G401.6 (cell line): ENCODE data around the gene TMPRSS13.
"Not testable (repeated sequence)": the region's sequence is repeated elsewhere in the genome, so short reads cannot be mapped to it uniquely, and the experiment has no call there.

Experiments used
- FAIRE-seq: peaks from 2 replicates; lab custom pipeline; 2012; peaks lifted over from hg19 to GRCh38; lab: Jason Lieb, UNC

Gene TMPRSS13

DNA sequence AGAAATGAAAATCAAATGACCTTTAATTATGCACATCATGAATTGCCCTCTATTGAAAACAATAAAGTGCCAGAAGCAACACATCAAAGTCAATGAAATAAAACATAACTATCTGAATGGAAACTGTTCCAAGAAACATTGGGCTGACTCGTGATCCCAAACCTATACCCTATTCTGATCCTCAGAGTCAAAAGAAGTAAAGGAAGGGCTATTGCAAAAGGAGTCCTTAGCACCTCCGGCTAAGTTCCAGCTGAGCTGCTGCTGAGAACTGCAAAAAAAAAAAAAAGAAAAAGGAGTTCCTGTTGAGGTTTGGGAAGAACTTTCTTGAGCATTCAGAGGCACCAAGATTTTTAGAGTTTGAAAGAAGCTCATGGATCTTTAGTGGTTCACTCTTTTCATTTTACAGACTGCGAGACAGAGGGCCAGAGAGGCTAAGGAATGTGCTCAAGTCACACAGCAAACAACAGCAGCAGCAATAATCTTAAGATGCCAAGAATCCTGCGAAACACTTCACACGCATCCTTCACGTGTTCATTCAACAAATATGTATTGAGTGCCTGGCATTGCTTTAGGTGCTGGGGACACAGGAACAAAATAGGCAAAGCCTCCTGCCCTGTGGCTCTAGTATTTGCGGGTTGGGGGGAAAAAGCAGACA is 841 bp upstream of the TMPRSS13 start:
- FAIRE-seq = no peak

DNA sequence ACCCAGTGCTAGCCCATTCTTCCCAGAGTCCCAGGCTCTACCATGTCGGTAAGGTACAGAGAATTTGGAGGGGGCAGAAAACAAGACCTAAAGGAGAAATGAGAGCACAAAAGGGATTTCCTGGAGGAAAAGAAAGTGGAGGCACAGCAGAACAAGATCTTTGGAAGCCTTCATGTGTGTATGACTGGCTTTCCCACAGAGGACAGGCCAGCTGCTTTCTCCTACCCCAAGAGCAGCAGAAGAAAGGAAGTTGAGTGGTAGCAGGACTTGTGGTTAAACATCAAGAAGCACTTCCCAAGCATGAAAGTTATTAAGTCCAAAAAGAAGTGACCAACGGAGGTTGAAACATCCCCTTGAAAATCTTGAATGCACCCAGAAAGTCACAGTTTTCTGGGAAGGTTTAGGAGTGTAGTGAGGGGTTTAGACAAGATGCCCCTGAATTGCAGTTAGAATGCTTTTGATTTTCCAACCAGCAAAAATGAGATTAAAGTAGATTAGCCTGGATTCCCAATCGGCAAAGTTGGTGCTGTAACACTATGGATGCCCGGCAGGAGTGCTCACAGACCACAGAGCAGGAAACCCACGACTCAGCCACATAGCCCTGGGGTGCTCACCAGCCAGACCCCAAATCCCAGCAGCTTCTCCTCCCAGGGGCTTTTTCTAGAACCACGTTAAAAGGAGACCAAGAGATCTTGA is 608 bp downstream of the TMPRSS13 start:
- no peak for FAIRE-seq

GRCh38 chr11:117927926-117928325 is 1.3 kb downstream of the TMPRSS13 start:
- FAIRE-seq = no peak

DNA sequence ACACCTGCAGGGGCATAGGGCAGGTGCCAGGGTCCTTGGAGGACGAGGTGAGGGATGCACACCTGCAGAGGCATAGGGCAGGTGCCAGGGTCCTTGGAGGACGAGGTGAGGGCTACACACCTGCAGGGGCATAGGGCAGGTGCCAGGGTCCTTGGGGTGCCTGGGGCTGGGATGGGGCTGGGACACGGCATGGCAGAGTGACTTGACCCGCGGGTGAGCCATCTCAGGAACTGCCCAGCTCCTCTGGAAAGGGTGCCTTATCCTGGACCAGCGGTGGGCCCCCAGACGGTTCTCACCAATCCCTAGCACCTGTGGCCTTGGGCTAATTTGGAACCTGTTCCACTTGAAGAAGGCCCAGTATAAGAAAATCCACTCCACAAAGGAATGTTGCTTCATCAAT is 3.0 kb downstream of the TMPRSS13 start:
- not testable (repeated sequence) for FAIRE-seq

DNA sequence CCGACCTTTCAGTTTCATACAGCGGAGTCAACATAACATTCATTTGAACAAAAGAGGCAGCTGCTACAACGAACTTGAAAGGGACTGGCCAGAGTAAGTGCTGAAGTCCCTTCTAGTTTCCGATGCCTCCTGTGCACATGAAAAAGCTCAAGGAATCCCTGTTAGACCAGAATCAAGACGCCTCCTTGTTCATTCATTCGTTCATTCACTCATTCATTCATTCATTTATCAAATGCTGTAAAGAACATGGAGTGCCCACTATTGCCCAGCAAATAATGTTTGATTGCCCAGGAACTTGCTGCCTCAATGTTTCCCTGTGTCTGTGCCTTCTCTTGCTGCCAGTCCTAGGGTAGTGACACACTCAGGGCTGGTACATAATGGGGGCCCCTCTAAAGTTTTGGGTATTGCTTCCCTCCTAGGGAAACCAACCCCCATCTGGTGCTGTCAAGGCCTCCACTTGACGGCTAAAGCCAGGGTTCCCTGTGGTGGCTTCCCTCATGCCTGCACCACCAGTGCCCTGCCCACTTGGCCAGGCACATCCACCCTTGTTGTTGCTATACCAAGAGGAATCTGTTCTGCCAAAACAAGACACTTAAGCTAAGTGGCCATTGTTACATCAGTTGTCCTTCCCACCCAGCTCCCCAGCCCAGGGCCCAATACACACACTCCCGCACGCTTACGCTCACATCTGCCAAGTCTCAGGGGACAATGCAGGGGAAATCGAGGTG is 3.8 kb downstream of the TMPRSS13 start:
- no peak for FAIRE-seq

GRCh38 chr11:117924631-117925170 is 4.5 kb downstream of the TMPRSS13 start:
- FAIRE-seq = no peak

DNA sequence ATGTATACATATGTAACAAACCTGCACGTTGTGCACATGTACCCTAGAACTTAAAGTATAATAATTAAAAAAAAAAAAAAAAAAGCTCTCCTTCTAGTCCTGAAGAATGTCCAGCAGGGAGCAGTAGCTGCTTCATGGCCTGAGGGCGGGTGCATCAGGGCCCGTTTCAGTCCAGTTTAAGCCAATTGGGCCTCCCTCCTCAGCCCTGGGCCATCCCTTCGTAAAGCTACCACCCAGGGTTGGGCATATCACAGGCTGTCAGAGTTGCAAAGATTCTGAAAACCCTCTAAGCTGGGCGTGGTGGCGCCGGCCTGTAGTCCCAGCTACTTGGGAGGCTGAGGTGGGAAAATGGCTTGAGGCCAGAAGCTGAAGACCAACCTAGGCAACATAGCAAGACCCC is 5.4 kb downstream of the TMPRSS13 start:
- FAIRE-seq = no peak

DNA sequence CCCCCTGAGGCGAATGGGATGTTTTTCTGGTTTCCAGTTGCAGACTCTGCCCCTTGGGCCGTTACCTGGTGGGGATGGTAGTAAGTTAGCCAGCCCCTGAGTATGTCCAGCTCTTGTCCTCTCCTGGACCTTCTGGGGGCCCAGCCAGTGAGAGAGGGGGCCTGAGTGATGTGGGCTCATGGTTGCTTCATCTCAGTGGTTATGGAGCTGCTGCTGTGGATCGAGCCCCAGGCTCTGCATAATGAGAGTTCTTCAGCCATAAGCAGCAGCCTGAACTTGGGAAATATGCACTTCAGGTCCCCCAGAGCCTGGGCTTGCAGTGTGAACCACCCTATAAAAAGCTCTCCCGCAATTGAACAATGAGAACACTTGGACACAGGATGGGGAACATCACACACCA is 5.9 kb downstream of the TMPRSS13 start:
- no peak for FAIRE-seq

GRCh38 chr11:117921893-117922292 is 7.3 kb downstream of the TMPRSS13 start:
- no peak for FAIRE-seq

DNA sequence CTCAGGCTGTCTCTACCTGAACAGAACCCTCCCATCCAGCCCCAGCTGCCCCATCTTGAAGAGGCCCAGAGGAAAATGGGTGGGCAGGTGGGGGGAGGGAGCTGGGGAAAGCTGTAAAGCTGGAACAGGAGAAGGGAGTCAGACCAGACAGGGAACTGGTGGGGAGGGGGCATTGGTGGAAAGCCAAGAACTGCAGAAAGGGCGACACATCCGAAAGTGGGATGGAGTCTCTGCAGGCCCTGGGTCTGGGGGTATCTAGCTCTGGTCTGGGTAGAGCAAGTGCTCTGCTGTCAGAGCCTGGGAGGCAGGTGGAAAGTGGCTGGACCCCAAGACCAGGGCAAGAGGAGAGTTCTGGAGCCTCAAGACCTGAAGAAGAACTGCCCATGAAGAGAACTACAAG is 7.7 kb downstream of the TMPRSS13 start:
- no peak for FAIRE-seq

DNA sequence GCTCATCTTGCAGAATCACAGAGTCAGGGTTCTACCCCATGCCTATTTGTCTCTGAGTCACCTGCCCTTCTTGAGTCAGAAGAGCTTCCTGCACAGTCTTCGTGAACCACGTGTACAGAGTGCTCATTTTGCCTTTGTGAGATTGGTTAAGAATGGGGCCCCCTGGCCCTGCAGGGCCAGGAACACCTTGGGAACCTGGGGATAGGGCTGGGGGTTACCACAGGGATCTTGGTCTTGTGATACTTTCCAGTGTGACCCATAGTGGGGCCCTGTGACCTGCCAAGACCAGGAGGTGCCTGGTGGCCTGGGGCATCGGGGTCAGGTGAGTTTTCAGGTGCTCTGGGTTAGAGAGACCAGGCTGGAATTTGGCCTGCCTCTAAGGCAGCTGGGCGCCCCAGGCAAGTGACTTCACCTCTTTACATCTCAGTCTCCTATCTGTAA is 9.4 kb downstream of the TMPRSS13 start:
- FAIRE-seq = no peak

DNA sequence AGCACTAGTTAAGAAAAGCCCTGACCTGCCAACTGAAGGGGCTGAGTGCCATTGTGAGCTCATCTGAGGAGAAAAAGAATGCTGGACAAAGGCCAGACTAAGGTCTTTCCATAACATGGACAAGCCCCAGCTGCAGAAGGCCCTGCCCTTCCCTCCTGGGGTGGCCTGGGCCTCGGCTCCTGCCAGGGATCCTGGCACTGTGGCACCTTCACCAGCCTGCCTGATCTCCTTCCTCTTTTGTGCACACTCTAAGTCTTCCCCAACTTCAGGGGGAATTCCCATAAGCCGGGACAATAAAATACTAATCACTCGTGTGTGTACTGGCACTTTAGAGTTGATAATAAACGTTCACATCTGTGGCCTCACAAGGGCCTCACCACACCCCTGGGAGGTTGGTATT is 9.9 kb downstream of the TMPRSS13 start:
- FAIRE-seq = no peak

DNA sequence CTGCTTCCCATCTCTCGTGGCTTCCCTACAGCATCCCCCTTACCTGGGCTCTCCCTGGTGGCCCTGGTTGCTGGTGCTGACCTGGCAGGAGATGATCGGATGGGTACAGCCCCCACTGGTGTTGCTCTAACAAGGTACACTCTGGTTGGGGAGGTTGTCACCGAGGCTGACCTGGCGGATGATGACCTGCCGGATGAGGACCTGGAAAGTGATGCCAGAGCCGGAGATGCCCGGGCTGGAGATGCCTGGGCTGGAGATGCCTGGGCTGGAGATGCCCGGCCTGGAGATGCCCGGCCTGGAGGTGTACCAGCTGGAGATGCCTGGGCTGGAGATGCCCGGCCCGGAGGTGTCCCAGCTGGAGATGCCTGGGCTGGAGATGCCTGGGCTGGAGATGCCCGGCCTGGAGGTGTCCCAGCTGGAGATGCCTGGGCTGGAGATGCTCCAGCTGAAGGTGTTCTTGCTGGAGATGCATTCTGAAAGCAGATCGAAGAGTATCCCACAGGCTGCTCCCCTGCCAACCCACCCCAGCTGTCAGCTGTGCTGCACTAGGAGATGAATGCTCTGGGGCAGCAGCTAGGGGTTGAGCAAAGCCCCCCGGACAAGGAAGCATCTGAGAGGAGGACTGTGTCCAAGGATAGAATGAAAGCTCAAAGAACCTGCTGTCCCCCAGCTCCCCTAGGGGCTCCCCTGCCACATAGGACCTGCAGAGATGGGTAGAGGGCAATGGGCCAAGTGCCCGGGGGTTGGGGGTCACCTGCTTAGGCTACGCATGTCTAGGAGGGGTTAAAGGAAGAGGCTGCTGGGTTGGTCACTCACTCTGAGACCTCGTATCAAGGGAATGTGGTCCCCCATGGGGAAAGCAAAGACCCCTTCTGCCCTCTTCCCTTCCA is 10.6 kb downstream of the TMPRSS13 start:
- no peak for FAIRE-seq

DNA sequence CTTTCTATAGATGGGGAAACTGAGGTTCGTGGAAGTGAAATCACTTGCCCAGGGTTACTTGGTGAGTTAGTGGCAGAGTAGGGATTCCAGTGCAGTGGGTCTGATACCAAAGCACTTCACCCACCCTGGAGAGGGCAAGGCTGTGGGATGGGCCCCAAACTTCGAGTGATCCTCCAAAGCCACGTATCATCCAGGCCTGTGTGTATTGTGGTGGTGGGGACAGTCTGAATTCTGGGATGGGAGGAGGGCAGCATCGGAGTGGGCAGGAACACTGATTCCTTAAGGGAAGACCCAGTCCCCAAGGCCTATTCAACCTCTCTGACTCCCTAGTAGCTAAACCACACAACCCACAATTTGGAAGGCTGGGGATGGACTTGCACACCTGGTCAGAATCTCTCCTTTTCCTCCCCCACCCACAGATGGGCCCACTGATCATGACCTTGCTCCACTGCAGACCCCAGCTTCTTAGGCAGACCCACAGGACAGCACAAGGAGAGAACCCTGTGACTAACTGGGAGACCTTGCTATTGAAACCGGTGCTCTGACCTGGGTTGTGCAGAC is 11.5 kb downstream of the TMPRSS13 start:
- FAIRE-seq = no peak

- no peak for FAIRE-seq
Observed at GRCh38 chr11:117916956-117917355, 12.2 kb downstream of the TMPRSS13 start.

DNA sequence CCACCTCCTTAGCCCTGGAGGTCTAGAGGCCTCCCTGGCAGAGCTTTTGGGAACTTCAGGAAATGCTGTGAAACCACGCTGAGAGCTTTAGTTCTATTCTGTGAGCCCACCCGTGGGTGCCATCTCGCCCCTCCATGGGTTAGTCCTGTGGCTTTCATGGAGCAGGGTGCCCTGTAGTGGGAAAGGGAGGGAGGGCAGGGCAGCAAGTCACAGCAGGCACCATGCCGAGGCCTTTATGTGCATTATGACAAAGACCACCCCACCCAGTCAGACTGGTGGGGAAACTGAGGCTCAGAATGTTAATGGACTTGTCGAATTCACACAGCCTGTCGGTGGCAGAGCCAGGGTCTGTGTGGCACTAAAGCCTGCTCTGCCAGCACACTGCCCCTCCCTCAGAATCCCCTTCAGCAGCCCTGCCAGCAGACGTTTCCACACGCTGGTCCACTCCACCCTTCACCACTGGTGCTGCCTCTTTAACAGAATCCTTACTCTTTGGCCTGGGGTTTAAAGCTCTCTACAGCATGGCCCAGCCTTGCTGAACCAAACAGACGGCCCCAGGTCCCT is 13.4 kb downstream of the TMPRSS13 start:
- FAIRE-seq = no peak

- no peak for FAIRE-seq
Observed at GRCh38 chr11:117914991-117915618, 14.1 kb downstream of the TMPRSS13 start.

- FAIRE-seq = no peak
Observed at GRCh38 chr11:117914398-117914761, 14.8 kb downstream of the TMPRSS13 start.

- no peak for FAIRE-seq
Observed at GRCh38 chr11:117913736-117914397, 15.3 kb downstream of the TMPRSS13 start.

DNA sequence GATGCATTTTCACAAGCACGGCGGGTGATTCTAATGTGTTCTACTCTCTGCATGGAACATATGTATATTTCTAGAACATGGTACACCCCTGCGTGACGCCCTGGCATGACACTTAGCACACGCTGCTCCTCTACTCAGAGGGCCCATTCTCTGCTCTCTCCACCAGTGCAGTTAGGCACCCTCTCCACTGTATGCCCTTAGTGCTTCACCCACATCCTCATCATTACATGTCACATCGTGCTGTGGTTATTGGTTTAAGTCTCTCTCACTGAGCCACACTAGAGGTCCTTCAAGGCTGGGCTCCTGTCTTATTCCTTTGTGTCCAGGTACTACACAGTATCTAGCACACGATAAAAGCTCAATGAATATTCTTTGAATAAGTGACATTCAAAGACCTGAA is 16.7 kb downstream of the TMPRSS13 start:
- FAIRE-seq = no peak
